Activated T-cell treated with anti-CD3 and anti-CD28 coated beads for 4 hours (primary cell): Measurements from ENCODE around the gene DUS3L.

Source experiments
- DNase-seq: peaks from one replicate; pipeline ENCODE4 v3.0.0-alpha.2; 2020

The DUS3L gene, protein sequence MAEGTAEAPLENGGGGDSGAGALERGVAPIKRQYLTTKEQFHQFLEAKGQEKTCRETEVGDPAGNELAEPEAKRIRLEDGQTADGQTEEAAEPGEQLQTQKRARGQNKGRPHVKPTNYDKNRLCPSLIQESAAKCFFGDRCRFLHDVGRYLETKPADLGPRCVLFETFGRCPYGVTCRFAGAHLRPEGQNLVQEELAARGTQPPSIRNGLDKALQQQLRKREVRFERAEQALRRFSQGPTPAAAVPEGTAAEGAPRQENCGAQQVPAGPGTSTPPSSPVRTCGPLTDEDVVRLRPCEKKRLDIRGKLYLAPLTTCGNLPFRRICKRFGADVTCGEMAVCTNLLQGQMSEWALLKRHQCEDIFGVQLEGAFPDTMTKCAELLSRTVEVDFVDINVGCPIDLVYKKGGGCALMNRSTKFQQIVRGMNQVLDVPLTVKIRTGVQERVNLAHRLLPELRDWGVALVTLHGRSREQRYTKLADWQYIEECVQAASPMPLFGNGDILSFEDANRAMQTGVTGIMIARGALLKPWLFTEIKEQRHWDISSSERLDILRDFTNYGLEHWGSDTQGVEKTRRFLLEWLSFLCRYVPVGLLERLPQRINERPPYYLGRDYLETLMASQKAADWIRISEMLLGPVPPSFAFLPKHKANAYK

DNA sequence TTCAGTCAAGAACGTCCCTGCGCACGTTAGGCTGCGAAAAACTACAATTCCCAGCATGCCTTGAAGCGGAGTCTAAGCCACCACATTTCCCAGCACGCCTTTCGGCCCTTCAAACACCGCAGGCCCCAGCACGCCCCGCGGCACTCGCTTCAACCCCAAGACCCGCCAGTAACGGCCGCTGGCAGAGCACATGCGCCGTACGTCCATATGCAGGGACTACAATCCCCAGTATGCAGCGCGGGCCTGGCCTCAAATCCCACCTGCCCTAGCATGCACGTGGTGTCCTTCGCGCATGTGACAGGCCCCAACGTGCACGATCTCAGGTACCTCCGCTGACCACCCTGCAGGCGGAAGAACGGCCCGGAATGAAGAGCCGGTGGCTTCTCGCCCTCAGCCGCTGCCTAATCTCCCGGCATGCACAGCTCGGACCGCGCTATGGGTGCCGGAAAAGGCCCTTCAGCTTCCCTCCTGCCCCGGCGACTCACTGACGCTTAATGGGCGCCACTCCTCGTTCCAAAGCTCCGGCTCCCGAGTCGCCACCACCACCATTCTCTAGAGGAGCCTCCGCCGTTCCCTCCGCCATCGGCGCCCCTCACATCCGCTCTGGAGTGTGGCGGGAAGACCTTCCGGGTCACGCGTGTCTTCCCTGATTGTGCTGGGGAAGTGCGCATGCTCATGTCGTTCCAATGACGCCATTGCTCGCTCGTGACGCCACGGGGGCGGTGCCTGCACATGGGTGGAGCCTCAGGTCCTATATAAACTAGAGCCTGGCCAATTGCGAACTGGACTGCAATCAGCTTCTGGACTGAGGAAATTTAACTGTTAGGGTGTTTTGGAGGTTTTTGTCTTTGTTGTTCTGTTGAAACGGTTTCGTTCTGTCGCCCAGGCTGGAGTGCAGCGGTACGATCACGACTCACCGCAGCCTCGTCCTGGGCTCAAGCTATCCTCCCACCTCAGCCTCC lies at the start of gene DUS3L:
Gene DUS3L (minus strand): TSS at position 605 of the 962 bp plus-strand sequence. CDS start 22 bp downstream, at position 583.
- DNase-seq: peak; percentile 94

DNA sequence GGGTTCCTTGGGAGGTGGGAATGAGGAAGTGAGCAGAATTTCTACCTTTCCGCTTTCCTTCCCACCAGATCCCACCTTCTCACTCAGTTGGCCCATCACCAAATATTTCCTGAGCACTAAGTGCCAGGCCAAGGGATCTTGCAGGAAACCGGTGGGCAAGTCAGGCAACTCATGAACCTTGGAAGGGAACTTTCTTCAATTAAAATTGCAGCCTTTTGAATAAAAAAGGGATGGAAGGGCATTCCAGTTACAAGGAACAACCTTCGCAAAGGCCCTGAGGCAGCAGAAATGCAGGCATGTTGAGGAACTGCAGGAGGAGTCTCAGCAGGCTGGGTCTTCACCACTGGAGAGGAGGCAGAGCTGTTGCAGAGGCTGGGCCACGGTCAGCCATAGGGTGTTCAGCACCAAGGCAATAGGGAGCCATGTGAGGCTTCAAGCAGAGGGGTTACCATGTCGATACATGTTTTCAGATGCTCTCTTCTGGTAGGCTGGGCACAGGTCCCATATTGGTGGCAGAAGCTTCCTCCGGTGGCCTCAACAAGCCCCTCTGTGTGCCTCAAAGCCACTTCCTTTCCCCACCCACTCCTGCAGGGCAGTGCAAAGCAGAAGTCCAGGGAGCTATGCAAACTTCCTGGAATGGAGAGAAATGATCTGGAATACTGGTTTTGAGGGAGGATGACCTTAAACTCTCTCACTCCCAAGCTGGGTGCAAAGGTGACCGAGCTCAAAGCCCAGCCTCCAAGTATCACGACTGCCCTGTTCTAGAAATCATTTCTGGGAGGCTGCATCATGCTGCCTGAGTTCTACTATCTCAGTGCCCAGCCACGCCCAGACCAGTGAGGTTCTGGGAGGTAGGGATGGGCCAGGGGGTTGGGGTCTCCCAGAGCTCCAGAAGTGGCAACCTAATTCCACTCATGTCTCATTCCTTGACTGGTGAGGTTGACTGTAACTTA lies 48.4 kb upstream of the DUS3L start, which contains the start of gene FUT6:
Gene FUT6 (minus strand): TSS at position 638 of the 953 bp plus-strand sequence. CDS start 7,135 bp downstream, outside the sequence.
- DNase-seq: no peak

DNA sequence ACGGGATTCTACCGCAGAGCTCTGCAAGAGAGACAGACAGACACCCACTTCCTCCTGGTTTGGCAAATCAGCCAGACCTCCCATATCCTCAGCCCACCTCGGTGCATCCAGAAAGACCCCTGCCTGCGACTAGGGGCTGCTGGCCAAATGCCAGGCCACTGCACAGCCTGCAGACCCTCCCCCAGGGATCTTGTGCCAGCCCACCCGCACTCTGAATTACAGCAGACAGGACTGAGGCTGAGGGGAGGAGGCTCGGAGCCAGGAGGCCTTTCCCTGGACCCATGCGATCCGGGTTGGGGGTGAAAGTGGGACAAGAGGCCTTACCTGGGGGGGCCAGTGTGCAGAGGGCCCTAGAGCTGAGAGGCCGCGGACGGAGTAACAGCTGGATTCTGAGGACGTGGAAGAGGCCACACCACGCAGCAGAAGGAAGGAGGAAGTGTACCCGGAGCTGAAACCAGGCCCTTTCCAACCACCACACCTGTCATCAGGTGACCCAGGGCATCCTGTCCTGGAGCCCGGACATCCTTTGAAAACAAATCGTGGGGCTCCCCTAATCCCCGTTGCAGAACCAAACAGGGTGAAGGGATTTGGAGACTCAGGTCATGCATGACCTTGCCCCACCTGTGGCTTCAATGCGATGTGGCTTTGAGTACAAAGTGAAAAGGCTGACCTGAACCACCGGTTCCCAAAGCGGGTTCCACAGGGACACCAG lies 47.5 kb upstream of the DUS3L start:
- no peak for DNase-seq

DNA sequence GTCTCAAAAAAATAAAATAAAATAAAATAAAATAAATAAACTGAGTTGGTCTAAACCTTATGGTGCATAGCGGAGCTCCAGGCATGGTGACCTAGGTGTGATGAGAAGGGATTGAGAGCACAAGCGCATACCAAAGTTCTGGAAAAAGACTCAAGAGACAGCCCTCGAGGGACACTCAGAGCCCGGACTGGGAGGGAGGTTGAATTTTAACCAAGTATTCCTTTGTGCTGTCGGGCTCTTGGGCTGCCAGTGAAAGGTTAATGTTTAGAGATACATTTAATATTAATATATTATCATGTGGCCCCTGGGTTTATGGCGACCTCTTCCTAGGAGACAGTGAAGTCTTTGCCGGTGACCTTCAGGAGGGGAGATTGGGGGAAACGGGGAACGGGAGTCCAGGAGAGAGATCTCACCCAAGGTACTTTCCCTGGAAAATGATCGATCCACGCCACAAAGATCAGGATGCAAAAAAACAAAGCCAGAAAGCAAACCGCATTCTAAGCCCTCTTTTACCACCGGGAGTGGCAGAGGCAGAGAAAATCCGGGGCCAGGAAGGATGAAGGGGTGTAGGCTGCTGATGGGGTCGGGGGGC lies 46.9 kb upstream of the DUS3L start:
- no peak for DNase-seq

DNA sequence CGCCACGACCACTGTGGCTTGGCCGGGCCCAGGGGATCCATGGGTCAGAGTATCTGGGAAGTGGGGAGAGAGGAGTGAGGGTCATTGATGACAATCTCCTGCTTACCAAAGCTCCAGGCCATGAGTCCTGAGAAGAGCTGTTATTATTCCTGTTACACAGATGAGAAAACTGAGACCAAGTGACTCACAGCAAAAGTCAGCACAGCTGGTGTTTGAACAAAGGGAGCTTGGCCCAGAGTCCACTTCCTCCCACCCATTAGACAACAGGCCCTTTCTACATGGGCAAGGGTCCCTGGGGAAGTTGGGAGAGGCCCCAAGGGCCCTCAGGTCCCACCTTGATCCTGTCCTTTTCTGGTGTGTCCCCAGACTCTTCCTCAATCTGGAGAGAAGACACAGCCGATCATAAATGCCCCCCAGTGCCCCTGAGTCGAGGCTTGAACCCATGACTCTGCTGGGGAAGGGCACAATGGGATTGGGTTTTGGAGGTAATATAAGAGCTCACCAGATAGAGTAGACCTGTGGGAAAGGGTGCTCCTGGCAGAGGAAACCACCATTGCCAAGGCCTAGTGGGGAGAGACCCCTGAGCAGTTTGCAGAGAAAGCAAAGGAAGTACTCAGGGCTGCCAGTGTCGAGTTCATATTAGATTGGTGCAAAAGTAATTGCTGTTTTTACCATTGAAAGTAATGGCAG lies 41.7 kb upstream of the DUS3L start:
- DNase-seq: no peak

DNA sequence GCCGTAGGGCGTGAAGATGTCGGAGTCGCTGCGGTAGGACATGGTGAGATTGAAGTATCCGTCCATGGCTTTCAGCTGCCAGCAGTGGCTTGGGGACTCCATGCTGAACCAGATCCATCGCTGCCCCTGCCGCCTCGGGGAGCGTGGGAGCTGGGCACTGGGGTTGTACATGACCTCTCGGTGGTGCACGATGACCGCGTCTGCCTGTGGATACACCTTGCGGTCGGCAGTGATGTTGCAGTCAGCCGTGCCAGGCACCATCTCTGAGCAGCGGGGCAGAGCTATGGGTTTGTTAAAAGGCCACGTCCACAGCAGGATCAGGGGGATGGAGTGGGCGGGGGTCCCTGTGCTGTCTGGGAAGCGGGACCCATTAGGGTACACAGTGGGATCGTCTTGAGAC lies 41.1 kb upstream of the DUS3L start:
- DNase-seq: no peak

DNA sequence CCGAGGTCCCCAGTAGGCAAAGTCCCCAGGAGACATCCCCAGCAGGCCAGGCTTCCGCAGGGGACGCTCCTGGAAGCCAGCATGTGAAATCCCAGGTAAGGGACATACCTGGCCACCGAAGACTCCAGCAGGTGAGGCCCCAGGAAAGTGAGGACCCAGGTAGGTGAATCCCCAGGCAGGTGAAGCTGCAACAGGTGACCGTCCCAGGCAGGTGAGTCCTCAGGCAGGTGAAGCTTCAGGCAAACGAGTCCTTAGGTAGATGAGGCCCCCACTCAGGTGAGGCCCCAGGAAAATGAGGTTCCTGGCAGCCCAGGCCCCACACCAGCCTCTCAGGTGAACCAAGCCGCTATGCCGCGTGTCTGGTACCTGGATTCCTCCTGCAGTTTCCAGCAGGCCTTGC lies 40.2 kb upstream of the DUS3L start:
- DNase-seq: no peak

DNA sequence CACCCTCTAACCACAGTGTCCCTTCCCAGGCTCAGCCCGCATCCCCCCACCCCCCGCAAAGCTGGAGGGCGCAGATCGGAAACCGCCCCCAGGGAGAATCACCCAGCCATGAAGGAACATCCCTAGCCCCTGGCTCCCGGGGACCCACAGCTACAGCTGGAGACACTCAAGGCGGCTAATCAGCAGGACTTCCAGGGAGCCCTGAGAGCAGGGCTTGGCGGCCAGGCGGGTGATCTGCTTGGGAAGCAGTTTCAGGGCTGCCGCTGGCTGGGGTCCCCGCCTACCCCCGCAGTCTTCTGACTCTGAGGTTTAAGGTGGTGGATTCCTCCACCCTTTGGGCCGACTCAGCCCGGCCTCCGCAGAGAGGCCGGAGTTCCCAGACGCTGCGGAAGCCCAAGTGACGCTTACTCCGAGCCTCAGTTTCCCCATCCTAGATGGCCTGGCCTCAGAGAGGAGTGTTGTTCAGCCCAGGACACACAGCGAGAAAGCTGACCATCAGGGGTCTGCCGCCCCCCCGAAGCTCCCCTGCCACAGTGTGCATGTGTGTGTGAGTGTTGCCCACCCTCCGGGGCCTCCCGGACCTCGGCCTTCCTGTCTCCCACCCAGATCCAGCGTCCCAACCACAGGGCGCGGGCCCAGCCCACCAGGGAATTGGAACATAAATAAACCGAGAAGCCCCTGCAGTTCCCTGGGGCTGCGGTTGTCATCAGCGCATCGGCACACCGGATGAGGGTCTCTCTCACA lies 38.8 kb upstream of the DUS3L start:
- no peak for DNase-seq

DNA sequence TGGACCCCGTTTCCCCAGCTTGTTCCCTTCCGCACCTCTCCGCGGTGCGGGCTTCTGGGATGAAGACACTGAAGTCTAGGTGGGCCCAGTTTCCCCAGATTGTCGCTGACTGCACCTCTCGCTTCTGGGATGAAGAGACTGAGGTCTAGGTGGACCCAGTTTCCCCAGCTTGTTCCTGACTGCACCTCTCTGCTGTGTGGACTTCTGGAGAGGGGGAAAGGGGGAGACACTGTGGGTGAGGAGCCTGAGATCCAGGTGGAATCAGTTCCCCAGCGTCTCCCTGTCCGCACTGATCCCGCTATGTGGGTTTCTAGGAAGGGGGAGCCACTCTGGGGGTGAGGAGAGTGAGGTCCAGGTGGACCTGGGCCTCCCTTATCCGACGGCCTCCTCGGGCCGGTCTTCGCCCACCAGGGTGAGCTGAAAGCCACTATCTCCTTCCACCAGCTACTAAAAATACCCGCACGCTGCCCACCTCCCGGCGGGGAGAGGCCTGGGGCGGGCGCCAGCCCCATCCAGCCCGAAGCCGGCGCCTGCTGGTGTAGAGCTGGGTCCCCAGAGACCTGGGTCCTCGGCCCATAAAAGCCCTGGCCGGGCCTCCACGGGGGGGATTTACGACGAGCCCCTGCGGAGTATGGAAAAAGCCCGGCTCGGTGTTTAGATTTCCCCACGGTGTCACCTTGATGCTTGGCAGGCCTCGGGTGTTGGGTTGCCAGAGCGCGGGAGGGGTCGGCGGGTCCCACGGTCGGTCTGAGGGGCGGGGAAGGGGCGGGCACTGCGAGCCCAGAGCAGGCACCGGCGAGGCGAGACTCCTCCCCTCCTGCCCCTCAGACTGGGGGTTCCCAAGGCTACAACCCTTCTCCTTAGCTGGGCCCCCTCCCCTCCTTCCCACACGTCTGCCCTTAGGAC lies 38.0 kb upstream of the DUS3L start:
- DNase-seq: no peak

DNA sequence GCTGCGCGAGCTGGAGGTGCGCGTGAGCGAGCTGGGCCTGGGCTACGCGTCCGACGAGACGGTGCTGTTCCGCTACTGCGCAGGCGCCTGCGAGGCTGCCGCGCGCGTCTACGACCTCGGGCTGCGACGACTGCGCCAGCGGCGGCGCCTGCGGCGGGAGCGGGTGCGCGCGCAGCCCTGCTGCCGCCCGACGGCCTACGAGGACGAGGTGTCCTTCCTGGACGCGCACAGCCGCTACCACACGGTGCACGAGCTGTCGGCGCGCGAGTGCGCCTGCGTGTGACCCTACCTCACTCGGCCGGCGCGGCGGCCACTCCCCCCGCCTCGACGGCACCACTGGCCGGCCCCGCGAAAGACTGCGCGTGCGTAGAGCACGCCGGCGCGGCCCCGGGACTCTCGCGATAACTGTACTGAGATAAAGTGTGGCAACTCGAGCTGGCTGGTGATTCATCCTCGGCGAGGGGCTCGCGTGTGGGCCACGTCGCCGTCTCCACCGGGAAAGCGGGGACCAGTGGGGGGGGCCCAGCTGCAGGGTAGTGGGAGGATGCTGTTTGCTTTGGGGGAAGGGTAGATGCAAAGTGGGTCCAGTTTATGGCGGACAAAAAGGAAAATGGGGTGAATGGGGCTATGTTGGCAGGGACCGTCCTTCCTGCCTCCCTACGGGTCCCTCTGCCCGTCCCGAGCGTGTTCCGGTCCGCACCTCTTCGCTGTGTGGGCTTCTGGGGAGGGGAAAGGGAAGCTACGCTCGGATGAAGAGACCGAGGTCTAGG lies 37.1 kb upstream of the DUS3L start:
- peak; percentile 91 for DNase-seq

DNA sequence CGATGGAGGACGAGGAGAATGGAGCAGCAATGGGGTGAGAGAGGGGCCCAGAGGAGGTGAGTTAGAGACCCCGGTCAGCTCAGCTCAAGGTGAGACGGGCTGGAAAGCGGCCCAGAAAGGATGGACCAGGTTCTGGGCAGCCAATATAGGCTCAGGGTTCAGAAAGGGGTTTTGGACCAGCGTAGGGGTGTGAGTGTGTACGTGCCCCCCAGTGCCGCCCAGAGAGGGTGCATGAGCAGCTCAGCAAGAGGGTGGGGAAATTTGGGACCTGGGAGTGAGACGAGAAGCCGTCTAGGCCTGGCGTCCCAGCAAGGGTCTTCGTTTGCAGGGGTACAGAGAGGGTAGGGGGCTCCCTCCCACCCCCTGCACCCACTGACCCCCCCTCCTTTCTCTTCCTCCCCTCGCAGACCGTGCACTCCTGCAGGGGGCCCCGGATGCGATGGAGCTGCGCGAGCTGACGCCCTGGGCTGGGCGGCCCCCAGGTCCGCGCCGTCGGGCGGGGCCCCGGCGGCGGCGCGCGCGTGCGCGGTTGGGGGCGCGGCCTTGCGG lies 36.5 kb upstream of the DUS3L start:
- DNase-seq: no peak

DNA sequence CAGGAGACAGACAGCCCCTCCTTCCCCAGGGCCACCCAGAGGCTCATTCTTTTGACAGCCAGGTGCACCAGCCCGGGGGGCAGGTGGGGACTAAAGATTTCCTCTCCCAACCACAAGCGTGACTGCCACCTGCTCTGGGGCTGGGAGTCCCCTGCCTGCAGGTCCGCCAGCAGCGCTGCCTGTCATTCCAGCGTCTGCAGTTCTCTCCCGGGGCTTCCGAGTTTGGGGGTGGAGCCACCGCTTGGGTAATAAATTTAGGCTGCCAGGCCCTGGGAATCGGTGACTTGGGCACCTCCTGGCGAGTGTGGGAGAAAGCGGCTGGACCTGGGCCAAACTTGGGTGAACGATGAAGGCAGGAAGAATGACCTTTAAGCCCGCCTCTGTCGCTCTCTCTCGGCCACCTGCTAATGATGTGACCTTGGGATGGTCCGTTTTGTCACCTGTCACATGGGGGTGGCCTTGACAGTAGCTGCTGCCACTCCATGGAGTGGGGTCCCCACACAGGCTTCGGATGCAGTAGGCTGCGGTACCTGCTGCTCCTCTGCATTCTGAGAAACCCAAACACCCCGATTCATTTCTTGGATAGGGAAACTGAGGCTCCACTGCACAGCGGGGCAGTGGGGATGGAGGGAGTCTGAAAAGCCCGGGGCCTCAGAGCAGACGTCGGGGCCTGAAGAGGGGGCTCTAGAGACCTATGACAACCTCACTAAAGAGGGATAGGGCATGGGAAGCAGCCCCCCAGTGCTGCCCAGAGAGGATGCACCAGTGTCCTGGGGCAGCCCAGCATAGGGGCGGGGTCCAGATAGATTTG lies 35.8 kb upstream of the DUS3L start:
- no peak for DNase-seq

DNA sequence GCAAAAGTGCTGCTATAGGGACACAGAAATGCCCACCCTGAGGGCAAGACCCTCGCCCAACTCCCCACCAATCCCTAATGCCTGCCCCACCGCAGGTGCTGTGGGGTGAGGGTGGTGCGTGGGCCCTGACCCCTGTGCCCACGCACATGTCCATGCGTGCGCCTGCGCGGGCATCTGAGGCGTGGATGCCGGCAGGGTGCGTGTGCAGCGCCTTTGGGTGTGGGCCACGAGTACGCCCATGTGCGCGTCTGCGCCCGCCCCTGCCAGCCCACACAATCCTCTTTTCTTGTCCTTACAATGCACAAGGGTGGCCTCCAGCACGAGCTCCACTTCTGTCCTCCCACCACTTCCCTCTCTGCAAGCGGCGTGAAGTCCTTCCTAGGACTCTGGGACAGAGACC lies 34.2 kb upstream of the DUS3L start:
- DNase-seq: no peak

DNA sequence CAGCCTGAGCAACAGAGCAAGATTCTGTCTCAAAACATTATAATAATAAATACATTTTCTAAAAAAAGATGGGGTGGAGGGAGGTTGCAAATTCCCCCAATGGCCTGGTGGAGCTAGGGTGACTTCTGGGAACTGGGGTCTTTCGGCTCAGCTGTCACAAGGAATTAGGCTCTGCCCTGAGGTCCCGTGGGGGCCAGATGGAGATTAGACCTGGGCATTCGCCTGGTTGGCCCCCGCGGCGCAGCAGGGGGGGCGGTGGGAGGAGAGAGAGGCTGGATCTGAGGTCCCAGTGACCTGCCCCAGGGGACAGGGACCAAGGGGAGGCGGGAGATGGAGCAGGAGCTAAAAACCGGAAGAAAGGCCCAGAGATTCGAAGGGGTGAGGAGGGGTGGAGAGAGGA lies 33.8 kb upstream of the DUS3L start:
- DNase-seq: no peak

DNA sequence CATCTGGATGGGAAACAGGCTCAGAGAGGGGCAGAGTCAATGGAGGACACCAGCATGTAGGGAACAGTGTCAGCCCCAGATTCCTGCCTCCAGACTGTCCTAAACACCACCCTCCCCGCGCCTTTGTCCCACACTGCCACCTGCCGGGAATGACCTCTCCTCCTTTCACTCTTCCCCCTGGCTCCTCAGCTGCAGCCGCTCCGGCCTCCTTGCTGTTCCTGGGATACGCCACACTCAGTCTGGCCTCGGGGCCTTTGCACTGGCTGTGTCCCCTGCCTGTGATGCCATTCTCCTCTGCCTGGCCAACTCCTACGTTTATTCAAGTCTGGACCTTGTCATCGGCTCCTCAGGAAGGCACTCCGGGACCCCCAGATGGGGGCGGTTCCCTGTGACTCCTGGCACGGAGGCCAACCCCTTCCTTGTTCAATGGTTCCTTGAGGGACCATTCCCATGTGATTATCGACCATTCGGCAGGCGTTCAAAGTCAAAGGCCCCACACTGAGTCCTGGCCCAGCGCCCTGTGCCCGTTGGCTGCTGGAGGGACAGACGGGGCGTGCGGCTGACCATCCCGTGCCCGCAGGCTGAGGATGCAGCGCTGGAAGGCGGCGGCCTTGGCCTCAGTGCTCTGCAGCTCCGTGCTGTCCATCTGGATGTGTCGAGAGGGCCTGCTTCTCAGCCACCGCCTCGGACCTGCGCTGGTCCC lies 32.8 kb upstream of the DUS3L start:
- DNase-seq: no peak
